NCI-H526 (cell line): ENCODE results near the gene BICDL2.

Experiments
- DNase-seq, 2 experiments: peaks; one replicate each; lab custom pipeline; 2025; lab: John Stamatoyannopoulos, UW

The BICDL2 gene

DNA sequence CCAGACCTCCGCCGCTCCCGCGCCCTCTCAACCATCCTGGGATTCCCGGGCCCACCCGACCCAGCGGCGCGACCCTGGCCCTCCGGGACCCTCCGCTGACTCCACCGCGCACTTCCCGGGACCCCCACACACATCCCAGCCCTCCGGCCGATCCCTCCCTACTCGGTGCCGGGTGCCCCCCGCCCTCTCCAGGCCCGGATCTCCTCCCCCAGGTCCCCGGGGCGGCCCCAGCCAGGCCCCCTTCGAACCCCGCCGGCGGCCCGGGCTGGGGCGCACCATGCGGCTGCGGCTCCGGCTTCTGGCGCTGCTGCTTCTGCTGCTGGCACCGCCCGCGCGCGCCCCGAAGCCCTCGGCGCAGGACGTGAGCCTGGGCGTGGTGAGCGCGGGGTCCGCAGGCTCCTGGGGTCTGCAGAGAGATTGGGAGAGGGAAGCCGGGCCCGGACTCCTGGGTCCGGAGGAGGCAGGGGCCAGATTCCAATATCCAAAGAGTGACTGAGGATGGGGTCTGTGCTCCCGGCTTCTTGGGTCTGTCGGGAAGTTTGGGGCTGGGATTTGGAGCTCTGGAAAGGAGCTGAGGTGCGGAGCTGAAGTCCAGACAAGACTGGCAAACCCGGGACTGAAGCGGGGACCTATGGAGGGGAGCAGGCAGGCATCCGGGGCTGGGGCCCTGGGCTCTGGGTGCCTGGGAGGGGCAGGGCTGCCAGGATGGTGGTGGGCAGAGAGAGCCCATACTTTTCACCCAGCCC lies 10.1 kb upstream of the BICDL2 start:
- DNase-seq, result no peak

DNA sequence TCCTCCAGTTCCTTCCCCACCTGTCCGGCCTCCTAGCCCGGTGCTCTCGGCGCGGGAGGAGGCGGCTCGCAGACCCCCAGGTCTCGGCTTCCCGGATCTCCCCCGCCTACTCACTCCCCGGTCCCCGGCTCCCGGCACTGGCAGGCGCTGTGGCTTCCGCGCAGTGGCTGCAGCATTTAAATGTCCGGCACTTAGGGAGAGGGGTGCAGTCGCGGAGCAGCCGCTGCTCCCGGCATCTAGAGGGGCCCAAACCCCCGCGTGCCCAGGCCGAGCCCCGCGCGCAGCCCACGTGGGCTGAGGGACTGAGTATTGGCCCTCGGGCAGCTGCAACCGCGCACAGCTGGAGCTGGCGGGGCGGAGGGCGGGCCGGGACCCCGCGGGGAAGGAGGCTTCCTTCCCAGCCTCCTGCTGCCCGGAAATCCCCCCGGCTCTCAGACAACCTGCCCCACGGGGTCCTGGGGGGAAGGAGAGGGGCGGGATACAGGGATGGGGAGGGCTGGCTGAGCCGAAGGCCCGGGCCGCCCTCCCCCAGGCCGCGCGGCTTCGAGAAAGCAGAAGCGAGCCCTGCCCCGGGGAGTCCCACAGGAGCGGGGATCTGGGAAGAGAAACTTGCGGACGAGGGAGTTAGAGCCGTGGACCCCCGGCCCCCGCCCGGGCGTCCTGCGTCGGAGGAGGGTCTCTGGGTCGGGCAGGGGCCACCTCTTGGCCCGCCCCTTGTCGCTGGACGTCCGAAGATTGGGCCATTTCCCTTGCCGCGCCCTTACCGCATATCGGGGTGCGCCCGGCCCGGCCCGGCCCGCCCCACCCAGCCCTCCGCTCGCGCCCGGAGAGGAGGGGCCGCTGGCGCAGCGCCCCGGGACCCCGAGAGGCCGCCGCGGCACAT lies 9.3 kb upstream of the BICDL2 start, which contains the start of gene MMP25:
Gene MMP25, plus strand, starts transcription at position 804 of the 883 bp plus-strand sequence. CDS start 357 bp downstream, outside the sequence.
- DNase-seq, result no peak

DNA sequence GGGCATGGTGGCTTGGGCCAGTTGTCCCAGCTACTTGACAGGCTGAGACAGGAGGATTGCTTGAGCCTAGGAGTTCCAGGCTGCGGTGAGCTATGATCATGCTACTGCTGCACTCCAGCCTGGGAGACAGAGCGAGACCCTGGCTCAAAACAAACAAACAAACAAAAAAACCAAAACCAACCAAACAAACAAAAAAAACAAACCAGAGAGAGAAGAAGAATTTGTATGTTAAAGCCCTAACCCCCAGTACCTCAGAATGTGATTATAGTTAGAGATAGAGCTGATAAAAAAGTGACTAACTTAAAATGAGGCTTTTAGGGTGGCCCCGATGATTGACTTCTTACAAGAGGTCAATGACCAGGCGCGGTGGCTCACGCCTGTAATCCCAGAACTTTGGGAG lies 8.0 kb upstream of the BICDL2 start:
- DNase-seq, result no peak

DNA sequence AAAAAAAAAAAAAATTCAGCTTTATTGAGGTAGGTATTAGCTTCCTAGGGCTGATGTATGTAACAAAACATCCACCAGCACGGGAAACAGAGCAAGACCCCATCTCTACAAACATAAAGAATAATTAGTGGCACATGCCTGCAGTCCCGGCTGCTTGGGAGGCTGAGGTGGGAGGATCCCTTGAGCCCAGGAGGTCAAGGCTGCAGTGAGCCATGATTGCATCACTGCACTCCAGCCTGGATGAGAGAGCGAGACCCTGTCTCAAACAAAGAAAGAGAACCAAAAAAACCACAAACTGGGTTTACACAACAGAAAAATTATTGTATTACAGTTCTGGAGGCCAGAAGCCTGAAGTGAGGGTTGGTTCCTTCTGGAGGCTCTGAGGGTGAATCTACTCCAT lies 5.6 kb upstream of the BICDL2 start:
- no peak for DNase-seq

DNA sequence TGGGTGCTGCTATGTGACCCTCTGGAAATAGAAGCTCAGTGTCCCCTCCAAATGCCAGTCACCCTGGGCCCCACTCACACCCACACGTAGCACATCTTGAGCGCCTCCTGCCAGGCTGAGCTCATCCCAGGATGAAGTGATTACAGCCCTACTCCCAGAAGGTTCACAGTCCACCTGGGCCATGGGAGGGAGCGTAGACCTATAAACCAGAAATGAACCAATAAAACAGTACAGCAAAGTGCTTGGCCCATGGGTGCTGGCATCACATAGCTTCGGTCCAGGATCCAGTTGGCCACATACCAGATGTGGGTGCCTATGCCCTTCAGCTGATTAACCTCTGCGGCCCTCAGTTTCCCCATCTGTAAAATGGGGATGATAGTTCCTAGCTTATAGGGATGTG lies 2.2 kb upstream of the BICDL2 start:
- no peak for DNase-seq

DNA sequence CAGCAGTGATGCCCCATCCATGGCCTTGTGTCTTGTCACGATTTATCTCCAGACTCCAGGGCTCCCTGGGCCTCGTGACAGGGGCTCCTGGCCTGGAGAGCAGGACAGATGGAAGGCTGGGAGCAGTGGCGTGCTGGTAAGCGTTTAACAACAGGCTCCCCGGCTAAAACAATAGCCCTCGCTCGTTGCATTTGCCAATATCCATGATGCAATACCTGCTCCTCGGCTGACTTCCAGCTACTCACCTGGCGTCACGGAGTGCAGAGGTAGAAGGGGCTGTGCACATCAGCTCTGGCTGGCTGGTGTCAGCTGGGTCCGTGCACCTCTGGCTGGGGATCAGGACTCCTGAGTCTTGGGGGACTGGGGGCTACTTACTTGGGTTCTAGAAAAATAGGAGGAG lies 1.5 kb upstream of the BICDL2 start:
- DNase-seq, result peak in 1 of 2 experiments; percentile 31

DNA sequence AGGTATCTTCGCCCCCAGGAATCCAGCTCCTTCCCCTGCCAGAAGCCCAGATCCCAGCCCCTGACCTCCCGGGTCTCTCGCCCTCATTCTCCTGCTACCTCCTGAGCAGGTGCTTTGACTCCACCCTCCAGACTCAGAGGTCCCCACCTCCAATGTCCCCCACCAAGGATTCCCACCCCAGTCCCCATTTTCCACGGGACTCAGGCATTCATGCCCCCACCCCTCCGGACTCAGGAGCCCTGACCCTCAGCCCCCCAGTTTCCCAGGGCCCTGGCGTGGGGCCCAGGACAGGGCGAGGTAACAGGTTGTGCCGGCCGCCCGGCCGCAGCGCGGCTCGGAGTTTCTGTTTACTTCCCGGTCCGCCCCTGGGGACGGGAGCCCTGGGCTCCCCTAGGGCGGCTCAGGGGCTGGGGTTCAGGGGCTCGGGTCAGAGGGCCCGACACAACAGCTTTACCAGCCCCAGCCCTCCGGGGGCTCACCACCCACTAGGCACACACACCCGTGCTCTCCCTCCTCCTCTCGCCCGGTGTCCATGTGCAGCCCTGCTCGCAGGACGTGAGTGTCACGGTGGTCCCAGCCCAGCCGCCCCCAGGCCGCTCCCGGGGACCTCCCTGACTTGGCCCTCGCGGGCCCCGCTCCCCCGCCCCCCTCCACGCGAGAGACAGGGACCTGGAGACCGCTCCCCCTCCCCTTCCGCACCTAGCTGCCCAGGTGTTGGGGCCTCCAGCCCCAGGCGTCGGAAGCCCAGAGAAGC lies 595 bp downstream of the BICDL2 start:
- no peak for DNase-seq

DNA sequence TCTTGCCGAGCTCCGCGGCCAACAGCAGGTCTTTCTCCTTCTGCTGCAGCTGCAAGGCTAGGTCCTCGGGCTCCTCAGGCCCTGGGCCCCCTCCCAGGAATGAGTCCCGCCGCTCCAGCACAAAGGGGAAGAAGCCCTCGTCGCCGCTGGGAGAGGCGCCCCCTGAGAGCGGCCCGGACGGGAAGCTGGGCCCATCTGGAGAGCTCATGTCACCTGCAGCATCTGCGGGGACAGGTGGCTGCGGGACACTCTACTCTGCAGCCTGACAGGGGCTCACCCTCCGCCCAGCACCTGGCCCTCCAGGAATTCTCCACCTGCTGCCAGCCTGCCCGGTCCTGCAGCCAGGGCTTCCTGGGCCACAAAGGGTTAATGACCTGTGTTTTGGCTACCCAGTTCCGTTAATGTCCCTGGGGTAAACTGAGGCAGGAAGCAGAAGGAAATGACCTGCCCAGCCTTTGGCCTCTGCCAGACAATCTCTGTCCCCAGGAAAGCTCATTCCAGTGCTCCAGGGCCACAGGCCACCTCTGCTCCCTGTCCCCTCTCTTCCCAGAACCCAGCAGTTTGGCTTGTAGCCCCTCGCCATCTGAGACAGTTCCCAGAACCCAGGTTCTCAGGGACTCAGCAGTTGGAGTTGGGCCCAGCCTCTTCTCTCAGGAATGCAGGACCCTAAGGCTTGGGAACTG lies 1.3 kb downstream of the BICDL2 start:
- no peak for DNase-seq

DNA sequence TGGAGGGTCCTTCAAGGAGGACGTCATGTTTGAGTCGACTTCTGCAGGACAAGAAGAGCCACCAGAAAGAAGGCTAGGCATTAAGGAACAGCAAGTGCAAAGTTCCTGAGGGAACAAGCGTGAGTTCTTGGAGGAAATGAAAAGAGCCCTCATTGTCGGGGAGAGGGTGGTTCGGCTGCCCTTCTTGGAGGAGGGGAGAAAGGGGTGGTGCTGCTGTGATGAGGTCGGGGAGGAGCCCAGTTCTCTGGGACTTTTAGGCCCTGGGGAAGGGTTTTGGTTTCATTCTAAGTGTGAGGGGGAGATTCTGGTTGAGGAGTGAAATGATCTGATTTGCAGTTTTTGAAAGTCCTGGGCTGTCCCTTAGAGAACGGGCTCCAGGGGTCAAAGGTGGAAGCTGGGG lies 4.1 kb downstream of the BICDL2 start:
- DNase-seq, result no peak

DNA sequence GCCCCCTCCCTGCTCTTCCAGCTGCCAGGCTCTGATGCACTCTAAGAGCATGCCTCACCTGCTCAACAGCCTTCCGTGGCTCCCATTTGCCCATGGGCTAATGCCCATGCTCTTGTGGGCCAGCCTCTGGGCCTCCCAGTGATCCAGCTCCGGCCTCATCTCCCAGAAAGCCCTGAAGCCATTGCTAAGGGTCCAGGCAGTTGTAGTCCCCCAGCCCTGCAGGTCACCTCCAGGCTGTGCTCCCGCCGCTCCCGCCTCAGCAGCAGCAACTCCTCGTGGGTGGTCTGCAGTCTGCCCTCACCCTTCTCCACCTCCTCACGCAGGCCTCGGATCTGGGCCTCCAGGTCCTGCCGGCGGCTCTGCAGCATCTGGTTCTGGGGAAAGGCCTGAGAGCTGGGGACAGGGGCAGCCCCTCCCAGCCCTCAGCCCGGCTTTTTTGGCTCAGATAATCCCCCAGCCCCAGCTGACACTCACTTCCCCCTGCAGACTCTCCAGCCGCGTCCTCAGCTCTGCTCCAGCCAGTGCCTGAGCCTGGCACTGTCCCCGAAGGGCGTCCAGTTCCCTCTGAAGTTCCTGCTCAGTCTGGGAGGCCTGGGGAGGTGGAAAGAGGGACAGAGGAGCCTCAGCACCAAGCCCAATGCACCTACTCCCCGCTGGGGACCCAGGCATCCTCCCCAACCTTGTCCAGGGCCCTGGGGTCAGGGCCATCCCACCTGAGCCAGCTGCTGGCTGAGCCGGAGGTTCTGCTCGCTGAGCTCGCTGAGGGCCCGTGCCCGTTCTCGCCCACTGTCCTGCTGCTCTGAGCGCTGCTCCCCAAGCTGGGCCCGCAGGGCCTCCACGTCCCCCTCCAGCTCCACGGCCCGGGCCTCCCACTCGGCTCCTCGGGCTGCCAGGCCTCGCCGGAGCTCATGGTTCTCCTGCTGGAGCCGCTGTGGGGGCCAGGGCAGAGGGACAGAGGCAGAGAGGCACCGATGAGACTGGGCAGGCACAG lies 6.2 kb downstream of the BICDL2 start:
- no peak for DNase-seq

DNA sequence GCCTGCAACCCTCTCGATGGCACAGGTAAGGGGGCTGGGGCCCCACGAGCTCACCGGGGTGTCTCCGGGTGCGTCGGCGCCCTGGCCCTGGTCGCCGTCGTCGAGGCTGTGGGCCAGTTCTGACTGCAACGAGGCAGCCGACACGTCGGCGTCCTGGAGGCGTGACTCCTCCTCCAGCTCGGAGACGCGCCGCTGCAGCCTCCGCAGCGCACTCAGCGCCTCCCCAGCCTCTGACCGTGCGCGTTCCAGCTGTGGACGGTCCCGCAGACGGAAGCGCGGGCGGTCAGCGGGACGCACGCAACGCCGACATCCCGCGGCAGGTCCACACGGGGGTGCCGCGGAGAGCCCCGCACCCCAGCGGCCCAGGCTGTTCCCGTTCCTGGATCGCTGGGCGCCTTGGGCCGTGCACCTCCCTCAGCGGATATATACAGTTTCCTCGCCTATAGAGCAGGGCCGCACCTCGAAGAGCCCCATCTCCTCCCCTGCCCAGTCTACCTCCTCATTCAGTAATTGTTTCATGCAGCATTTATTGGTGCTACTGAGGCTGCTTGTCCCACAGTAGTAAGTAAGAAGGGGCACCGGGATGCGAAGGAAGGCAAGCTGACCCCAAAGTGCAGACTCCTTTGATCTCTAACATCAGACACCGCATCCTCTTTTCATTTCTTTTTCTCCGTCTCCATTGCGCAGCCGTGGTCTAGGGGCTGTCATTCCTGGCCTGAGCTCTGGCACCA lies 7.1 kb downstream of the BICDL2 start:
- DNase-seq, result peak in 1 of 2 experiments; percentile 34

DNA sequence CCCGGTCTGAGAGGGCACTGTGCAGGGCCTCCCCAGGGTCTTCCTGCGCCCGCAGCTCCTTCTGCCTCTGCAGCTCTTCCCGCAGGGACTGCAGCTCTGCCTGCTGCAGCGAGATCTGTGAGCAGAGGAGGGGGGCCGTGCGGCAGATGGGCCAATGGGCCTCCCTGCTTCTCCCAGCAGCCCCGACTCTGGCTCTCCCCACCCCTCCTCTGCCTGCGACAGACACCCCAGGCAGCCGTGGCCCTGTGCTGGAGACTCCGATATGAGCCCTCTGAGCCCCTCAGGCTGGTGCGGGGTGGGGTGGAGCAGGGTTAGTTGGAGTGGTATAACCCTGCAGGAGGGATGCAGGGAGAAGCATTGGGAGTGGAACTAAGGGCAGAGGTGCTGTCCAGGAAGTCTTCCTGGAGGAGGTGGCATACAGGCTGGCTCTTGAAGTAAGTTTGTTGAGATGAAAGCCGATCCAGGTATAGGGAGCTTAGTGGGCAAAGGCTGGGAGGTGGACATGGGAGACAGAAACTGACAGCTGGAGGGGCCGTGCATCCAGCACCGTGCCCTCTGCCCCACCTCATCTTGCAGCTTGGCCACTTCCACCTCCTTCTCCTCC lies 7.9 kb downstream of the BICDL2 start:
- no peak for DNase-seq

DNA sequence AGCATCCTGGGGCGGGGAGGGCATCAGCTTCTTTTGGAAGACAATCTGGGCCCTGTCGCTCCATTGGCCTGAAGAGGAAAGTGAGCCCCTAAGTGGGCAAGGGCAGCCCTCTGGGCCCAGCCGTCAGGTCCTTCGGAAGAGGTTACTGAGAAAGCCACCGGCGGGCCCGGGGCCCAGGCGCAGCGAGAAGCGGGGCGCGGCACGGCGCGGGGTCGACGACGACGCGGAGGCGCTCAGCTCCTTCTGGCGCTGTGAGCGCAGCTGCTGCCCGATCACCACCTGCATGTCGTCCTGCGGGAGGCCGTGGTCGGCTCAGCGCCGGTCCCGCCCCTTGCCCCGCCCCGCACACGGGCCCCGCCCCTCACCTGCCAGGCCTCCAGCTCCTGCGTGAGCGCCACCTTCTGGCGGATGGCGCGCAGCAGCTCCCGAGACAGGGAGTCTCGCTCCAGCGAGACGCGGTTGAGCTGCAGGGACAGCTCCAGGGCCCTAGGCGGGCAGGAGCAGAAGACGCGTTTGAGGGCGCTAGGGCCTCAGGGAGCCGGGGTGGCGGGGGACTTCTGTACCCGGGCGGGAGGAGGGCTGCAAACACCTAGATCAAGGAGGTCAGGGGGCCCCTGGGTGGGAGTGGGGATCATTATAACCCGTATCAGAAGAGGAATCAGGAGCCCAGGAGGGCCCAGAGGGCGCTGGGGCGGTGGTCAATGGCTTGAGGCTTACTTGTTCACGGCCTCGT lies 8.6 kb downstream of the BICDL2 start:
- peak; percentile 37 to 87 for DNase-seq

DNA sequence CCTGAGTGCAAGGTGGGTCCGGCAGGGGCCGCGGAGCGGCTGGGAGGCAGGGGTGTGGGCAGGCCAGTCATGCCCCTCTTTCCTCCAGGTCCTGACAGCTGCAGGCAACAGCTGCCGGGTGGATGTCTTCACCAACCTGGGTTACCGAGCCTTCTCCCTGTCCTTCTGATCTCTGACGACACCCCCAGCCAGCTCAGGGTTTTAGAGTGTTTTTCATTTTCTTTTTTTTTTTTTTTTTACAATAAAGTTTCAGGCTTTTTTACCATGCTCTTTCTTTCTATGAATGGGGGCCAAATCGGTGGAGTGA lies 9.3 kb downstream of the BICDL2 start:
- DNase-seq, result no peak

DNA sequence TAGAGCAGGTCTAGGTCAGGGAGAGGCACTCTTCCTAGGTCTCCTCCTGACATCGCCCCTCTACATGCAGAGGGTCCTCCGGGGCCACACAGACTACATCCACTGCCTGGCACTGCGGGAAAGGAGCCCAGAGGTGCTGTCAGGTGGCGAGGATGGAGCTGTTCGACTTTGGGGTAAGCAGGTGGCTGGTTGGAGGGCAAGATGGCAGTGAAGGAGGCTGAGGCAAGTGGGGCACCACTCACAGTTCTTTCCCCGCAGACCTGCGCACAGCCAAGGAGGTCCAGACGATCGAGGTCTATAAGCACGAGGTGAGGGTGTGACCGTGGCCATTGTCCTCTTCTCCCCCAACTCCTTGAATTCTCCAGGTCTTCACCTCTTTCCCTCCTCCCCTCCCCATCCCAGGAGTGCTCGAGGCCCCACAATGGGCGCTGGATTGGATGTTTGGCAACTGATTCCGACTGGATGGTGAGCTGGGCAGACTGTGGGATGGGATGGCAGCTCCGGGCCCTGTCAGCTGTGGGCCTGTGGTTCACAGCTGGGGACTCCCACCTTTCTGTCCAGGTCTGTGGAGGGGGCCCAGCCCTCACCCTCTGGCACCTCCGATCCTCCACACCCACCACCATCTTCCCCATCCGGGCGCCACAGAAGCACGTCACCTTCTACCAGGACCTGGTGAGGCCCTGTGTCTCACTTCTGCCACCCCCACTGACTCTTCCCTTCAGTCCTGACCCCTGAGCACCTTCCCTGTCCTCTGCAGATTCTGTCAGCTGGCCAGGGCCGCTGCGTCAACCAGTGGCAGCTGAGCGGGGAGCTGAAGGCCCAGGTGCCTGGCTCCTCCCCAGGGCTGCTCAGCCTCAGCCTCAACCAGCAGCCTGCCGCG lies 9.9 kb downstream of the BICDL2 start:
- no peak for DNase-seq

DNA sequence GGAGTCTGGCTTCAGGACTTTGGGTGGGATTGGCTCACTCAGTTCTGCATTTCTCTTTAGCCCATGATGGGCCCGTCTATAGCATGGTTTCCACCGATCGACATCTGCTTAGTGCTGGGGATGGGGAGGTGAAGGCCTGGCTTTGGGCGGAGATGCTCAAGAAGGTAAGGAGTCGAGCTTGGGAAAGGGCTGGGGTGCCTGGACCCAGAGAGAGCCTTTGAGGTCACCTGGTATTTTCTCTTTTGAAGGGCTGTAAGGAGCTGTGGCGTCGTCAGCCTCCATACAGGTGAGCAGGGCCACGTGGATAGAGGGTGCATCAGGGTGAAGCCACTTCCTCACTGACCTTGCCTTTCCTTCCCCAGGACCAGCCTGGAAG lies 10.8 kb downstream of the BICDL2 start:
- DNase-seq, result no peak

DNA sequence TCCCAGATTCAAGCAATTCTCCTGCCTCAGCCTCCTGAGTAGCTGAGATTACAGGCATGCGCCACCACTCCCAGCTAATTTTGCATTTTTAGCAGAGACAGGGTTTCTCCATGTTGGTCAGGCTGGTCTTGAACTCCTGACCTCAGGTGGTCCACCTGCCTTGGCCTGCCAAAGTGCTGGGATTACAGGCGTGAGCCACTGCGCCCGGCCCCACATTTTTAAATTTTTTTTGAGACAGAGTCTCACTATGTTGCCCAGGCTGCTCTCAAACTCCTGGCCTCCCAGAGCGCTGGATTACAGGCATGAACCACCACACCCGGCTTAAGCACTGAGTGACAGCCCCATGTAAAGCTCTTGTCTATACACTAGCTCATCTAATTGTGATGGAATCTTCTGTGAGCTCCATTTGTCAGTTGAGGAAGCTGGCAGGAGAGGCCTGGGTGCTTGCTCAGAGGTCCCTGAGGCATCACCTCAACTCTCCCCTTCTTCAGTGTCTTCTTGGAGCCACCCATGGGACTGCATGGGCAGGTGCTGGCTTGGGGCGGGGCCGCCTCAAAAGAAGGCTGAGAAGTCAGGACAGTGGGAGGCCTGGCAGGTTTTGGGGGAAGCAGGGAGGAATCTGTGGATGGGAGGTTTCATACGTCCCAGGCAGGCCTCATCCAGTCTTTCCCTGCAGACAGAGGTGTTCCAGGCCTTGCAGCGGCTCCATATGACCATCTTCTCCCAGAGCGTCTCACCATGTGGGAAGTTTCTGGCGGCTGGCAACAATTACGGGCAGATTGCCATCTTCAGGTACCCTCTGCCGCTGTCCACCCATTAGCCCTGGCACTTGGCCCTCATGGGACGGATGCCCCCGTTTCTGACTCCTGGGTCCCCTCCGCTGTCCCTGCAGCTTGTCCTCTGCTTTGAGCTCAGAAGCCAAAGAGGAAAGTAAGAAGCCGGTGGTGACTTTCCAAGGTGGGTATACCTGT lies 11.4 kb downstream of the BICDL2 start:
- DNase-seq, result no peak
